ENCODE measurements around the gene KIF9.
"Not testable (repeated sequence)": the region's sequence is repeated elsewhere in the genome, so short reads cannot be mapped to it uniquely, and the experiment has no call there.

The KIF9 gene

DNA sequence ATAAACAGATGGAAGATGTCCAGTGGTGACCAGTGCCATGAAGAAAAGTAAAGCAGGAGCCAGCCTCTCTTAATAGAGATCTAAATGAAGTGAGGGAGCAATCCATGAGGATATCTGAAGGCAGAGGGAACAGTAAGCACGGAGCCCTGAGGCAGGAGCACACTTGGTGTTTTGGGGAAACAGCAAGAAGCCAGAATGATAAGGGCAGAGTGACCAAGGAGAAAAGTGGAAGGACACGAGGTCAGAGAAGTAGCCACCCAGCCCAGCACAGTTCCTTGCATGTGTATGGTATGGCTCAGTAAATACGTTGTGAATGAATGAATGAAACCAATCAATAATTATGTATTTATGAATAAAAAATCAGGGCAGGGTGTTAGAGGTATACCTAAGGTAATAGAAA, 11.8 kb upstream of the KIF9 start:
- no peak for DNase-seq

DNA sequence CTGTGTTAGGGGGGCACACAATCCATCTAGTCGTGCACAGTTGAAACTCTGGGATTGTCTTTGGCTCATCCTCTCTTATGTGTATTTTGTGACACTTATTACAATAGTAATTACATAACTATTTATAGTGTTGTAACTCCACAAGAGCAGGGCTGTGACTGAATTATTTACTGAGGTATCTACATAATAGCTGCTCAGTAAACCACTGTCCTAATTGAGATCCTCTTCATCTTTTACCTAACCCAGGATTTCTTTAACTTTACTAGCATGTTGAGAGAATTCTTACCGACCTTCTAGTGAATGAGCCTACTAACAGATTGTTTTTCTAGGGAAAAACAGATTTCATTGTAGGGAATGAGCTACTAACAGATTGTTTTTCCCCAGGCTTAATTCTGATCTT, 11.2 kb upstream of the KIF9 start:
- no peak for DNase-seq

DNA sequence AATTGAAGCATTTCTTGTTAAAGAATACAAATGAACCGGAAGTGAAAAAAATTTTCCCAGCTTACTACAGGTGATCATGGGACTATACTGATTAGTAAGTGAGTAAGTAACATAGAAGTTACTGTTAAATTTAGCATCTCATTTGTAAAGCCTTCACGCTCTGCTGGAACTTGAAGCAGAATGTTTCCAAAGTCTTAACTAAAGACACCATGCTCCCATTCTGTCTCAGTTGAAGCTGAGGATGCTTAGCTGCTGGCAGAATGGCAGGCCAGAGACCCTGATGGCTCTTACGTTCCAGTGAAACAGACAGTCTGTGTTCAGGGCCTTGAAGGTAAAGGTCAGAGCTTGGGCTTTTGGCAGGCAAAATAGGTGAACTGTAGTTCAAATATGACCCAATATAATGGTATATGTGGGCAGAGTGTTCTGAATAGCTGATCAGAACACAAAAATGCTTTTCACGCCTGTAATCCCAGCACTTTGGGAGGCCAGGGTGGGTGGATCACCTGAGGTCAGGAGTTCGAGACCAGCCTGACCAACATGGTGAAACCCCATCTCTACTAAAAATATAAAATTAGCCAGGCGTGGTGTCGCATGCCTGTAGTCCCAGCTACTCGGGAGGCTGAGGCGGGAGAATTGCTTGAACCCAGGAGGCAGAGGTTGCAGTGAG, 9.3 kb upstream of the KIF9 start:
- not testable (repeated sequence) for DNase-seq

DNA sequence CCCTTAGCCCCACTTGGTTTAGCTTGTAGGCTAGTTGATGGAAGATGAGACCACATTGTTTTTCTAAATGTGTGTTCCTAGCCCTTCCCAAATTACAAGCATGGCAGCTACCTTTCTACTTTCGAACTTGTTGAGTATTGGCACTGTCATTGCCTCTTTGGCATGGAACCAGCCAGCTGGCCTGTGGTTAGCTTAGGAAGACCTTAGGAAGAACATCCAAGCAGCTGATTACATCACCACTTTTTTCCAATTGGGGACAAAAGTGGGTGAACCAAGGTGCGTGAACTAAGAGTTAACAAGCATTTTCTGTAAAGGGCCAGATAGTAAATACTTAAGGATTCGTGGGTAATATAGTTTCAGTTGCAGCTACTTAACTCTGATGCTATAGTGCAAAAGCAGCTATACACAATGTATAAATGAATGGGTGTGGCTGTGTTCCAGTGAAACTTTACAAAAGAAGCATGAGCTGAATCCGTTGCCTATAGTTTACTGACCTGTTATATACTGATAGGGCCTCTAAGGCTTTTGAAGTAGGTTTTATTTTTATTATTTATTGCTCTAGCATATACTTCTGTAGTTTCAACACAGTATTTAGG, 8.7 kb upstream of the KIF9 start:
- DNase-seq: no peak

DNA sequence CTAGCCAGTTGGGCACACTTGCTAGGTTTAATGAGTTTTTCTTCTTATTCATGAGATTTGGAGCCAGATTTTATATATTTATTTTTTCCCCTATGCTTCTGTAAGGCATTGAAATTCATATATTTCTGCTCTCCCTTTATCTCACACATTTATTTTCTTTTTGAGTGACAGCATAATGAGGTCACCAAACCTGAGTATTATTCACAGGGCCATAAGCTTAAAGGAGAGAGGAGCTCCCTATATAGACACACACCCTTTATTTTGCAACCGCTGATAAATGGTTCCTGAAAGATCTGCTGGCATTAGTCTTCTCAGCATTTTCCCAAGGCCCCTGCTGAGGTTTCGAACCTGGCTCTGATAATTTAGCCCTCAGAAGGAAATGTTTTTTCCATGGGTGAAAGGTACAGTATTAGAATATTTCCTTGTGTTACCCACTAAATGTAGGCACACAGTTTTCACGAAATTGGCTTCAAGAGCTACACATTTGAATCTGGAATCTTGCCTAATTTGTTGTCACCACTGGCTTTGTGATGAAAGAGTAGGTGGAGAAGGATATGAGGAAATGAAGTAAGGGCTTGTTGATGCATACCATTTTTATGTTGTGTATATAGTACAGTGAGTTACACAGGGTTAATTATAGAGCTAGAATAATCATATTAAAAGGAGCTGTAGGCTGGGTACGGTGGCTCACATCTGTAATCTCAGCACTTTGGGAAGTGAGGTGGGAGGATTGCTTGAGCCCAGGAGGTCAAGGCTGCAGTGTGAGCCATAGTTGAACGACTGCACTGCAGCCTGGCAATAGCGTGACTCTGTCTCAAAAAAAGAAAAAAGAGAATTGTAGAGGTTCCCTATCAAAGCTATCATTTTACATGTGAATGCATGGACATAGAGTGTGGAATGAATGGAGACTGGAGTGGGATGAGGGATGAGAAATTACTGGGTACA, 6.6 kb upstream of the KIF9 start:
- no peak for DNase-seq

DNA sequence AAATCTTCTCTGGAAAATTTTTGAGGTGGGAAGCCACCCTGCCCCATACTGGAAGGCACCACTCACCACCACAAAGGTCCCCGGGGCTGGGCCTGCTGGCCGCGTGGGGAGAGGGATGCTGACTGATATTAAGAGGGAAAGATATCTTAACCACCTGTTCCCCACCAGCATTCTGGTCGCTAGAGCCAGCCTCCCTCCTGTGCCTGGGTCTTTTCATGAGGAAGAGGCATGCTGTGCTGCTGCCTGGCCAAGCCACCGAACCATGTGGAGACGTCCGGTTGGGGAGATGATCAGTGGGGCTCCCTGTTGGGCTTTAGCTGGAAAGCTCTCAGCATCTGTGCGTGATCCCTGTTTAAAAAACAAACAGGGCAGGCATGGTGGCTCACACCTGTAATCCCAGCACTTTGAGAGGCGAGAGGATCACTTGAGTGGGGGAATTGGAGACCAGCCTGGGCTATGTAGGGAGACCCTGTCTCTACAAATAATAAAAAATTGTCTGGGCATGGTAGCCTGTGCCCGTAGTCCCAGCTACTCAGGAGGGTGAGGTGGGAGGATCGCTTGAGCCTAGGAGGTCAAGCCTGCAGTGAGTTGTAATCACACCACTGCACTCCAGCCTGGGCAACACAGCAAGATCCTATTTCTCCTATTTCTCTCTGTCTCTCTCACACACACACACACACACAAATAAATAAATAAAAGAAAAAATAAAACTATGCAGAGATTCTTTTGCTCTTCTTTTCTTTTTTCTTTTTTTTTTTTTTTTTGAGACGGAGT, 1.2 kb upstream of the KIF9 start:
- no peak for DNase-seq

DNA sequence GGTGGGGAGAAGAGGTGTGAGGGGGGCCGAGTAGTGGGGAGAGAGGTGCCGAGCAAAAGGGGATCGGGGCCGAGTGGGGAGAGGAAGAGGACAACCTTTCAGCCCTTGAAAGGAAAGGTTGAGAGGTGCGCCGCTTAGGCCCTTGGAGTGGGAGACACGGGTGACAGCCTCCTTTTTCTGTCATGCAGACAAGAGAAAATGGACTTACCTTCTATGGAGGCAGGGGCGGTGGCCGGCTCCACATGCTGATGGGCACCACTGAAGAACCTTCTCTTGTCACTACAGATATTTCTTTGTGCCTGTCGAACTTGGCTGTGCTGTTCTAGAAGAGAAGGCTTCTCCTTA, 566 bp upstream of the KIF9 start:
- DNase-seq: no peak

DNA sequence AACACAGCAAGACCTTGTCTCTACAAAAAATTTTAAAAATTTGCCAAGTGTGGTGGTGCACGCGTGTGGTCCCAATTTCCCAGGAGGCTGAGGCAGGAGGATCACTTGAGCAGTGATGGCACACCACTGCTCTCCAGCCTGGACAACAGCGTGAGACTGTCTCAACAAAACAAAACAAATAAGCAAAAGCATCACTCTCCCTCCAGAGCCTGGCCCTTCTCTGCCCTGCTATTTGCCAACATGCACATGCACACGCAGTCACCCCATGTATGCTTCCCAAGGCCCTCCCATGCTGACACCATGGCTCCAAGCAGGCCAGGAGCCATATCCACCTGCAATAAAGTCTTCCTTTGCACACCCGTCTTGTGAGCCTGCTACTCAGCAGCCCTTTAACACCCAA, 2.1 kb downstream of the KIF9 start:
- no peak for DNase-seq

DNA sequence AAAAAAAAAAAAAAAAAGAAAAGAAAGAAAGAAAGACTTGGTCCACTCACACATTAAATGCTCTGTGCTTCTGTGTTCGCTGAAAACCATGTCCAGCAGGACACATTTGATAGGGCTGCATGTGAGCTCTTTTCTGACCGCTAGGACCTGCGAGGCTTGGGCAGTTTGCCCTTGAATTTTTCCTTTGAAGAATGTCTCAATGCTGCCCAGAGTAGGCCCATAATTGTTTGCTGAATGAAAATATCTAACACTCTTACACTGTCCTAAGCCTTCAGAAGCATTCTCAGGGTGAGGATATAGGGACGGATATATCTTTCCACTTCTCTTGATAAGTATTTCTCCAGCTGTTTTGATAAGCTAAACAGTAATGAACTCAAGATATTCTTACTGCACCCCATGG, 6.0 kb downstream of the KIF9 start:
- no peak for DNase-seq

DNA sequence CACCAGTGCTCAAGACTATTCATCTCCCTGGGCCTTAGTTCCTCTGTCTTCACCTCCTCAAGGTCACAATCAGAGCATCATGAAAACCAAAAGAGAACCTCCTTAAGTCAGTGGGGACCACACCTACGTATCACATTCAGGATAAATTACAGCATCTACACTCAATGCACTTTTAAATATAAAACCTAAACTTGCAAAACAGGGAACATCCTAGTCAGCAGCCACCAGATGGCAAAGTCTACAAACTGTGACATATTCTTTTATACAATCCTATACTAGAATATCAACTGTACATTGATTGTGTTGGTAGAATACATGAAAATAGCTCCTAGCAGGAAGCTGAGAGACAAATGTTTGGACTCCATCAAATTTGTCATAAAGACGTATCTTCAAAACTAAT, 7.9 kb downstream of the KIF9 start:
- no peak for DNase-seq

DNA sequence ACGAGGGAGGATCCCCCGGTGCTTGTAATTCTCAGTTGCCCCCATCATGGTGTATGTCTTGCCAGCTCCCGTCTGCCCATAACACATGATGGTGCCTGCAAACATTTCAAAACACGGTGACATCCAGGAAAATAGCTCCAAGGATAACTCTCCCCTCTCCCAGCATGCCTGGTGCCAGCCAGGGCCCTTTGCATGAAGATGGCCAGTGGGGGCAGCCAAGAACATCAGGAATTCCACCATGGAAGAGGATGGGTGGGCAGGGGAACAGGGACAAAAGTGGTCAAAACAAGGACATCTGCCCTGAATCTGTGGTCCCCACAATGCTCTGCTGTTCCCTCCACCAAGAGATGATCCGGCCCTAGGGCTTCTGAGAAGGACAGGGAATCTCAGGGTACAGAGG, 9.0 kb downstream of the KIF9 start:
- no peak for DNase-seq

DNA sequence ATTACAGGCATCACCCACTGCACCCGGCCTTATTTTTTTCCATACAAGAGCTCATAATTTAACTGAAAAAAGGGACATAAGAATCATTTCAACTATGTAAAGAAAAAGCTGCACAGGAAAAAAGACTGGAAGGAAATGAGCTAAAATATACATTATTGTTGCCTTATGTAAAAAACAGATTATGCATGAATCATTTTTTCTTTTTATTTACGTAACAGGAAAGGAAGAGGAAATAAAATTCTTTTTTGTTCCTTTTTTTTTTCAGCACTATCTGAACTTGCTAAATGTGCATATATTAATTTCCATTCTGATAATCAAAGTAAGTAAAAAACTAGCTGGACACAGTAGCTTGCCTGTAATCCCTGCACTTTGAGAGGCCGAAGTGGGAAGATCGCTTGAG, 12.1 kb downstream of the KIF9 start:
- DNase-seq: no peak

DNA sequence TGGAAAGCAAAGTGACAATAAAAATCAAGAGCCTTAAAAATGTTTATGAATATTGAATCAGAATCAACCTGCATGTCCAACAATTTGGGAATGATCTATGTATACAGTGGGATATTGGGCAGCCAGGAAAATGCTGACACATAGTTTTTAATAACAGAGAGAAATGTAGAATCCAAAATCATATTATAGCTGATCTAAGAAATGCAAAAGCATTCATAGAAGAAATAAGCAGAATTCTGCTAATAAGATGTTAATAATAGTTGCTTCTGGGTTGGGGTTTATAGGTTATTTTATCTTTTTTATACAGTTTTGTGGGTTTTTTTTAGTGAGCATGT, 15.1 kb downstream of the KIF9 start:
- DNase-seq: no peak

DNA sequence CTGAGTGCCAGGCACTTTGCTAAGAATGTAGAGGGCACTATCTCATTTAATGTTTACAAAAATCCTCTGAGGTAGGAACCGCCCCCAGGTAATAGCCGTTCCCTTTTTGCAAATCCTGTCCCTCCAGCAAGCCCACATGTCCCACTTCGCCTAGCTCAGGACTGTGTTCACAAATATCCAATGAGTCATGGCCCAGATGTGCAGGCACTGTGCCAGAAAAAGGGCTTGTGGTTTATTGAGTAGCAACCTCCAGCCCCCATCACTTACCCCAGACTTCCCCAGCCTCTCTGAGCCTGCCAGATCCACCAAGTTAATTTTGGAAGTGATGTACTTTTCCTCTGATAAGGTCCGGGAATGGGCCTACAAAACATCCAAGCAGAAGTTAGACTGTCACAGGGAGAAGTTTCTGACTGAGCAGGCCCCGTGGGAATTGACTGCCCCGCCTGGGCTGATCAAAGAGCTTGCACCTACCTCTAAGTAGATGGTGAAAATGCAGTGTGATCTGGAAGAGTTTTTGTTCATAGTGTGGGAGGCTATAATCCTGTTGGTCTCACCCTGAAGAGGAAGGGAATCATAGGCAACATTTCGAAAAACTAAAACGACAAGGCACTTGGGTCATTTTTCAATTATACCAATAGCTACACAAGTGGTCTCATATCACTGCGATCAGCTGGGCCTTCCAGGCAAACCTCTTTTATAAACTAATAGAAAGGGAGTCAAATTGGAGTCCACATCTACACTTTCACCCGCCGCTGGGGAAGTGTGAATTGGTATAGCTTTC, 15.7 kb downstream of the KIF9 start:
- no peak for DNase-seq

DNA sequence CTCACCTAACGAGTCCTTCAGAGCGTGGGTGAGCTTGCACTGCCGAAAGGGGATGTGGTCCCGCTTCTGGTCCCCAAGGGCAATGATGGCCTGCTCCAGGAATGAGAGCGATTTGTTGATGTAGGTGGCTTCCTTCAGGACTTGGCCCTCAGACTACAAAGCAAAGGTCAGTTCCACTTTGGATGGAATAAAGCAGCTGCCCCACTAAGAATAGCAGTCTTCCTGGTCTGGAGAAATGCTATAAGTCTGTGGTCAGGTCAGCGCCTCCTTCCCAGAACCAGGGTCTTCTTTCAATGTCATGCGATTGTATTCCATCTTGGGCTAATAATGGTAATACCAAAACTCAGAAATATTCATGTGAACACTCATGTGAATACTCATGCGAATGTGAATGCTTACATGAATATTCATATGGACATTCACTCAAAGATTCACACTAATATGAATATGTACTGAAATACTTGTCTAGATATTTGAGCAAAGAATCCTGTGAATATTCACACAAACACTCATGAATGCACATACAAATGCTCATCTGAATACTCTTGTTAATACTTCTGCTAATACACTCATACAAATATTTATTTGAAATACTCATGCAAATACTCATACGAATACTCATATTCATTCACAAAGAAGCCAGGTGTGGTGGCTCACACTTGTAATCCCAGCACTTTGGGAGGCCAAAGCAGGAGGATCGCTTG, 16.7 kb downstream of the KIF9 start:
- DNase-seq: no peak

DNA sequence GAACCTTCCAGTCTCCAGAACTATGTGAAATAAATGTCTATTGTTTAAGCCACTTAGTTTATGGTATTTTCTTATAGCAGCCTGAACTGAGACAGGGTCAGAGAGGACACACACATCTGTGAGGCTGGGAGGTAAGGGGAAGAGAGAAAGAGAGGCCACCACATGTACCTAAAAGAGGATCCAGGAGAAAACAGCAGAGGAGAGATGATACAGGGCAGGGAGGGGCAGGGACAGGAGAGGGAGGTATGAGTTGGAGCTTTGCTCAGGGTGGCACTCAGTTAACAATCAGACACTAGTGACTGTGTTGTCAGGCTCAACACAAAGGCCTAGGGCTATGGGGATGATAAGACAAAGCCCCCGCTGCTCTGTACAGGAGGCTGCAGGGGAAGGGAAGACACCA, 17.6 kb downstream of the KIF9 start:
- no peak for DNase-seq

DNA sequence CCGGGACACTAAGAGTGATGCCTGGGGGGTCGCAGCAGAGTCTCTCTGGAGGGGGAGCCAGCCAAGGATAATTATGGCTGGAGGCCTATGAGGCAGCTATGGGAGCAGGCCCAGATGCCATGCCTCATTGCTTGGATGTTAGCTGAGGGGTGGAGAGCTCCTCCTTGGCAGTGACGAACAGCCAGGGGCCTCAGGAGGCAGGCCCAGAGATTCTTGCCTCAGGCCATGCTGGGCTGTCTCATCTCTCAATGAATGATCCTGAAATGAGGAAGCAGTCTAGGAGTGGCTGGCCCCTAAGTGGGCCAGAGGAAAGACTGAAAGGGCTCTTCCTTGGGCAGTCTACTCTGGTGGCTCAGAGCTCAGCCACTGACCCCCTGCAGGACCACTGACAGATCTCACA, 21.3 kb downstream of the KIF9 start:
- no peak for DNase-seq

DNA sequence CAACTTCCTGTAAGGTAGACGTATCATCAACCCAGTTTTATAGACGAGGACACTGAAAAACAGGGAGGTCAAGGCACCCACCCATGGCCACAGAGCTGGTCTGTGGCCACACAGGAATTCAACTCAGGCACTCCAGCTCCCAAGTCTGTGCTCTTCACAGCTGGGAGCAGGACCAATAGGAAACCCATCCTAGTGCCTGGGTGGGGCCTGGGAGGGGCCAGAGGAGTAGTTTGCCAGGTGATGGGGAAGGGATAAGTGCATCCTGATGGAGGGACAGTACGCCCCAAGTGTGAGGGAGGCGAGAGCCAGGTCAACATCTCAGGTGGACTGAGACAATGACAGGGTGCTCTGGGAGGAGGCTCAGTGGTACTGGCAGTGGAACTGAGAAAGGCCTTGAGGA, 22.0 kb downstream of the KIF9 start:
- DNase-seq: no peak

DNA sequence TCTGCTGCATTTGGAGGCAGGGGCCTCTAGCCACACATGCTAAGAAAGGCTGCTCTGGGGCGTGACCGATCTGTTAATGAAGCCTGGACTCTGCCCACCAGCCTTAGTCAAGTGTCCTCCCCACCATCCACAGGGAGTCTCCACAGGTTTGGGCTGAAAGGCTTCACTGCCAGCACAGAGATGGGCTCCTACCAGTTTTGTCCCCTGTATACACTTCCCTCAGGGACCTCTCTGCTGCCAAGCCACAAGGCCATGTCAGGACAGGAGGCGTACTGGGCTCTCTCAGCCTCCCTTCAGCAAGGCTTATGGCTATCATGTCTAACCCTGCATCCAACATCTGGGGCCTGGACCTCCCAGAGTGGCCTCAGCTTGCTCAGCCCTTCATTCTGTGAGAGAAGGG, 23.5 kb downstream of the KIF9 start:
- DNase-seq: no peak

DNA sequence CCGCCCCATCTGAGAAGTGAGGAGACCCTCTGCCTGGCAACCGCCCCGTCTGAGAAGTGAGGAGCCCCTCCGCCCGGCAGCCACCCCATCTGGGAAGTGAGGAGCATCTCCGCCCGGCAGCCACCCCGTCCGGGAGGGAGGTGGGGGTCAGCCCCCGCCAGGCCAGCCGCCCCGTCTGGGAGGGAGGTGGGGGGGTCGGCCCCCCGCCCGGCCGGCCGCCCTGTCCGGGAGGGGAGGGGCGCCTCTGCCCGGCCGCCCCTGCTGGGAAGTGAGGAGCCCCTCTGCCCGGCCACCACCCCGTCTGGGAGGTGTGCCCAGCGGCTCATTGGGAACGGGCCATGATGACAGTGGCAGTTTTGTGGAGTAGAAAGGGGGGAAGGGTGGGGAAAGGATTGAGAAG, 26.3 kb downstream of the KIF9 start:
- not testable (repeated sequence) for DNase-seq

DNA sequence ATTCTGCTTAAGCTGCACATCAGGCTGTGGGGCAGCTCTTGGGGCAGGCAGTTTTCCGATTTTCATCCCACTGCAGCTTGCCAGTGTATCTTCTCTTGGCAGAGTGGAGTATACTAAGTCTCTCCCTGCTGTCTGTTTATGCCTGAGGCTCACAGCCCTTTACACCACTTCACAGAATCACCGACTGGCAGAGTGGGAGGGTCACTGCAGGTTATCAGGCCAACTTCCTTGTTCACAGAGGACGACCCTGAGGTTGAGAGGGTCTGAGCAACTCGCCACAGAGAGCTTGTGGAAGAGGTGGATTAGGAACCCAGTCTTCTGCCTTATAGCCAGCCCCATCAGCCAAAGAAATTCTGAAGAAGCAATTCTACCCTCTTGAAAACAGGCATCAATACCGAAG, 30.9 kb downstream of the KIF9 start:
- no peak for DNase-seq

DNA sequence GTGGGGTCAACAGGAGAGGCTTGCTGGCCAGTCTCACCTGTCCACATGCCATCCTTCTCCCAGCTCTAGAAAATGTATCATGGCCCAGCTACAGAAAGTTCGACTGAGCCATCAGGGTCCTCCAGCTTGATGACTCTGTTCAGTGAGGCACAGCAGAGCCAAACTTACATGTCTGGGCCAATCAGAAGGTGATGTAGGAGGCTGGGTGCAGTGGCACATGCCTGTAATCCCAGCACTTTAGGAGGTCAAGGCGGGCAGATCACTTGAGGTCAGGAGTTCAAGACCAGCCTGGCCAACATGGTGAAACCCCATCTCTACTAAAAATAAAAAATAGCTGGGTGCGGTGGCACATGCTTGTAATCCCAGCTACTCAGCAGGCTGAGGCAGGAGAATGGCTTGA, 31.5 kb downstream of the KIF9 start:
- not testable (repeated sequence) for DNase-seq

Data from NCI-H2171 (cell line).